Measurements from ENCODE around the gene ACTBL2. TPM values are rescaled to one million over a fixed set of nuclear protein-coding genes. Genes with fewer than 3 reads are reported as not detected.
A peak's percentile ranks its signal among the peaks of the same experiment; 100 is the strongest.

ACTBL2 gene
- total and polyA plus RNA-seq, 2 donors (not counting 1 experiment from before 2014, with no cell fraction given), result 0.03 TPM; not detected in 1

DNA sequence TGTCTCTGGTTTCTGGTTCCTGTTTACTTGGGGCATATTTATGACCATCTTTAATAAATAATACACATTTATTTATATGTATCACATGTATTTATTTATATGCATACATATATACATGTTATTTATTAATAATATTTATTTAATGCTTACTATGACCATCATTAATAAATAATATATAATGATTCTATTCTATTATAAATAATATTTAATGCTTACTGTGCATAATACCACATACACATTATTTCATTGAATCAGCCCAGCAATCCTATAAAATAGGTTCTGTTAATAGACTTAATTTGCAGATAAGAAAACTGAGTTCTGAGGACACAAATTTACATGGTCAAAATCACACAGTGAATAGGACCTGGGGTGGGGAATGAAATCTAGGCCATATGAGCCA lies 24.2 kb downstream of the ACTBL2 start:
- Histone ChIP-seq H4K20me1 (ENCODE audit: control insufficient read depth, extremely low read depth, insufficient read depth, low read length) (no peaks in the 10 kb centered on the region), H3K4me3 (replicated peaks in 1 of 4; ENCODE audit: control extremely low read depth in 1 of 4, insufficient read depth in 1 of 4, low read depth in 3 of 4, low read length in 4 of 4) (no peak overlapping the region), H3K36me3 (ENCODE audit: control insufficient read depth, insufficient read depth, low read length) (no peaks in the 10 kb centered on the region), H3K27me3 (ENCODE audit: control insufficient read depth, insufficient read depth, low read length) (no peaks in the 10 kb centered on the region), H3K79me2 (ENCODE audit: control insufficient read depth, insufficient read depth, low read length) (no peaks in the 10 kb centered on the region), H3K4me1 (ENCODE audit: control insufficient read depth, extremely low read depth, insufficient read depth, low read length) (no peaks in the 10 kb centered on the region), H2AFZ (ENCODE audit: low read length) (no peak overlapping the region), H3K9me3 (ENCODE audit: control insufficient read depth, insufficient read depth, low read depth, low read length) (no peaks in the 10 kb centered on the region), H3K9ac (ENCODE audit: insufficient read depth, low read length) (no peak overlapping the region), H3K4me2 (ENCODE audit: extremely low read depth, insufficient read depth, low read length) (no peak overlapping the region), H3K27ac (ENCODE audit: insufficient read depth, low read length) (no peak overlapping the region)
- no peak for TF ChIP-seq EZH2 (IDR thresholded peaks at IDR 0.05; ENCODE audit: low read length, missing control alignments)
- TF ChIP-seq, protein P1, sequence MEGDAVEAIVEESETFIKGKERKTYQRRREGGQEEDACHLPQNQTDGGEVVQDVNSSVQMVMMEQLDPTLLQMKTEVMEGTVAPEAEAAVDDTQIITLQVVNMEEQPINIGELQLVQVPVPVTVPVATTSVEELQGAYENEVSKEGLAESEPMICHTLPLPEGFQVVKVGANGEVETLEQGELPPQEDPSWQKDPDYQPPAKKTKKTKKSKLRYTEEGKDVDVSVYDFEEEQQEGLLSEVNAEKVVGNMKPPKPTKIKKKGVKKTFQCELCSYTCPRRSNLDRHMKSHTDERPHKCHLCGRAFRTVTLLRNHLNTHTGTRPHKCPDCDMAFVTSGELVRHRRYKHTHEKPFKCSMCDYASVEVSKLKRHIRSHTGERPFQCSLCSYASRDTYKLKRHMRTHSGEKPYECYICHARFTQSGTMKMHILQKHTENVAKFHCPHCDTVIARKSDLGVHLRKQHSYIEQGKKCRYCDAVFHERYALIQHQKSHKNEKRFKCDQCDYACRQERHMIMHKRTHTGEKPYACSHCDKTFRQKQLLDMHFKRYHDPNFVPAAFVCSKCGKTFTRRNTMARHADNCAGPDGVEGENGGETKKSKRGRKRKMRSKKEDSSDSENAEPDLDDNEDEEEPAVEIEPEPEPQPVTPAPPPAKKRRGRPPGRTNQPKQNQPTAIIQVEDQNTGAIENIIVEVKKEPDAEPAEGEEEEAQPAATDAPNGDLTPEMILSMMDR (conservative IDR thresholded peaks at IDR 0.05 in 1 of 2, IDR thresholded peaks at IDR 0.05 in 1 of 2; ENCODE audit: low read depth in 1 of 2, low read length in 2 of 2), result no peak
- DNase-seq (ENCODE audit: low read depth in 2 of 2), result no peak

DNA sequence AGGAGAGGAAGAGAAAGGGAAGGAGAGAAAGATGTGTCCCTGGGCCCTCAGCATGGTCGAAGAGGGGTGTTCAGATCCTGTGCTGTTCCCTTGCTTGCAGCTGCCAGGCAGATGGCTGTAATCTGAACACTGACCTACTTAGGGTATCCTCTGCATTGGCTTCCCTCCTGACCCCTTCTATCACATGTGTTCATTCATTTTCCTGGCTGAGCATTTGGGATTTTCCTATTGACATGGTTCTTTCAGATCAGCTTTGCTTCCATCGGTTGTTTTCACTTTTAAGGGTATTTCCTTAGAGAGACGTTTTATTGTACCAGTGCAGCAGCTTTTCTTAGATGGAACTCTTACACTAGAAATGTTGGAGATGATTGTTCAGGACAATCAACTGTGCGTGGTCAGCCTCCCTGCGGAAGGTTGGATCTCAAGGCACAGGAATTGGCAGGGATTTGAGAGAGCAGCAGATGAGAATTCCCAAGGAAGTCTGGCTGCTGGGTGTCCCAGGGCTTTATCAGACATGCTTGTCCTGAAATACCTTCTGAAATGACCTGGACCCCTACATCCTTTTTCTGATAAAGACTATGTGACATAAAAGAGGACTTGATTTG lies 26.0 kb downstream of the ACTBL2 start:
- no peaks in the 10 kb centered on the region for H3K4me1 ChIP-seq (ENCODE audit: control insufficient read depth, extremely low read depth, insufficient read depth, low read length)
- TF ChIP-seq EZH2 (IDR thresholded peaks at IDR 0.05; ENCODE audit: low read length, missing control alignments), result no peak
- TF ChIP-seq, protein P1 (conservative IDR thresholded peaks at IDR 0.05 in 1 of 2, IDR thresholded peaks at IDR 0.05 in 1 of 2; ENCODE audit: low read depth in 1 of 2, low read length in 2 of 2), result no peak
- H3K9me3 ChIP-seq (ENCODE audit: control insufficient read depth, insufficient read depth, low read depth, low read length), result no peaks in the 10 kb centered on the region
- H2AFZ ChIP-seq (ENCODE audit: low read length), result peak overlapping the region; percentile 57
- H3K4me2 ChIP-seq (ENCODE audit: extremely low read depth, insufficient read depth, low read length), result no peak overlapping the region
- DNase-seq (ENCODE audit: low read depth in 2 of 2), result no peak
- no peaks in the 10 kb centered on the region for H4K20me1 ChIP-seq (ENCODE audit: control insufficient read depth, extremely low read depth, insufficient read depth, low read length)
- no peak overlapping the region for H3K27ac ChIP-seq (ENCODE audit: insufficient read depth, low read length)
- H3K9ac ChIP-seq (ENCODE audit: insufficient read depth, low read length), result no peak overlapping the region
- no peak overlapping the region for H3K4me3 ChIP-seq (replicated peaks in 1 of 4; ENCODE audit: control extremely low read depth in 1 of 4, insufficient read depth in 1 of 4, low read depth in 3 of 4, low read length in 4 of 4)
- no peaks in the 10 kb centered on the region for H3K27me3 ChIP-seq (ENCODE audit: control insufficient read depth, insufficient read depth, low read length)
- H3K79me2 ChIP-seq (ENCODE audit: control insufficient read depth, insufficient read depth, low read length), result no peaks in the 10 kb centered on the region
- no peaks in the 10 kb centered on the region for H3K36me3 ChIP-seq (ENCODE audit: control insufficient read depth, insufficient read depth, low read length)

DNA sequence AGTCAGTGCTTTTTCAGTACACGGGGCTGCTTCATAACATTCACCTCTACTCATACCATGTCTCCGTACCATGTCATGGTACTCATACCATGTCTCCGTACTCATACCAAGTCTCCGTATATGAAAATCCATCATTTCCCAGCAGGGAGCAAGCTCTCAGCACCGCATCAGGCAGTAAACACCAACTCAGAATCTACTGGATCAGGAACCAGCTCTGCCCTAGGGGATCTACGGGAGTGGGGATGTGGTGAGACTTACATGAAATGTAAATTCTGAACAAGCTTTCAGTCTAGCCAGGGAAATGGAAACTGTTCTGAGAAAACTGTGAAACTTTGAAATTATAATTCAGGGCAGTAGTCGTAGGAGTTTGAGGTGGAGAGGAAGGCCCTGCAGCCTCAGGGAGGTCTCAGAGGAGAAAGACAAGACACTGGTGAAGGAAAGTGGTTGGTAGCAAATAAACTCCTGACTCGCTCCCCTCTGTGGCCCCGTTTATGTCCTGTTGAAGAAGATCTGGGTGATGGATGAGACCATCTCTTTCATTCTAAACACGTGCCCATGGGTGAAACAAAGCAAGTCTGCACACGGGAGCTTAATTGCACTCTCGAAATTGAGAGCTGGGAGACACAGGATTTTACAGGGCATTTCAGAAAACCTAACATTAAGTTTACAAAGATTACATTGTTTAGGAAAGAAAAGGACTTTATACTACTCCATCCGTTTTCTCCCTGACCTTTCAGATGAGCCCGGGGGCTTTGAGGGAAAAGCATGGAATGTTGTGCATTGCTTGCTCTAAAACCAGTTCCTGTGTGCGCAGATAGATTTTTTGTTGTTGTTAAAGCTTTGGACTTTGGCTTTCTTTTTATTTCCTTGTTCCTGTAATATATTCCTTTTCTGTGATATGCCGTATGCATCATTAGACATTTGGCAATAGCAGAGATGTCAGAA lies 26.8 kb downstream of the ACTBL2 start:
- H3K9me3 ChIP-seq (ENCODE audit: control insufficient read depth, insufficient read depth, low read depth, low read length), result no peaks in the 10 kb centered on the region
- H3K27me3 ChIP-seq (ENCODE audit: control insufficient read depth, insufficient read depth, low read length), result no peaks in the 10 kb centered on the region
- no peaks in the 10 kb centered on the region for H3K36me3 ChIP-seq (ENCODE audit: control insufficient read depth, insufficient read depth, low read length)
- H3K9ac ChIP-seq (ENCODE audit: insufficient read depth, low read length), result no peak overlapping the region
- H2AFZ ChIP-seq (ENCODE audit: low read length), result no peak overlapping the region
- no peak overlapping the region for H3K27ac ChIP-seq (ENCODE audit: insufficient read depth, low read length)
- H3K4me1 ChIP-seq (ENCODE audit: control insufficient read depth, extremely low read depth, insufficient read depth, low read length), result peaks cover 2% of the 10 kb centered on the region
- no peaks in the 10 kb centered on the region for H3K79me2 ChIP-seq (ENCODE audit: control insufficient read depth, insufficient read depth, low read length)
- H3K4me3 ChIP-seq (replicated peaks in 1 of 4; ENCODE audit: control extremely low read depth in 1 of 4, insufficient read depth in 1 of 4, low read depth in 3 of 4, low read length in 4 of 4), result no peak overlapping the region
- no peak overlapping the region for H3K4me2 ChIP-seq (ENCODE audit: extremely low read depth, insufficient read depth, low read length)
- TF ChIP-seq, protein P1 (conservative IDR thresholded peaks at IDR 0.05 in 1 of 2, IDR thresholded peaks at IDR 0.05 in 1 of 2; ENCODE audit: low read depth in 1 of 2, low read length in 2 of 2), result no peak
- no peak for TF ChIP-seq EZH2 (IDR thresholded peaks at IDR 0.05; ENCODE audit: low read length, missing control alignments)
- DNase-seq (ENCODE audit: low read depth in 2 of 2), result no peak
- H4K20me1 ChIP-seq (ENCODE audit: control insufficient read depth, extremely low read depth, insufficient read depth, low read length), result no peaks in the 10 kb centered on the region

All from fibroblast of lung (primary cell).